ENCODE measurements around the gene WDR90.
A peak's percentile ranks its signal among the peaks of the same experiment; 100 is the strongest.

WDR90 gene

GRCh38 chr16:684961-685696, 36.0 kb downstream of the WDR90 start:
- H3K9me3 ChIP-seq (ENCODE audit: control insufficient read depth, low read length) = no peaks in the 10 kb centered on the region
- H3K4me3 ChIP-seq (ENCODE audit: low read depth, low read length) = no peak overlapping the region
- no peak overlapping the region for H2AFZ ChIP-seq
- peaks cover 18% of the 10 kb centered on the region for H3K4me1 ChIP-seq
- H3K79me2 ChIP-seq = peaks cover 11% of the 10 kb centered on the region
- no peak overlapping the region for H3K9ac ChIP-seq
- H3K36me3 ChIP-seq (ENCODE audit: control insufficient read depth, insufficient read depth, low read length) = no peaks in the 10 kb centered on the region
- TF ChIP-seq CTCF (IDR thresholded peaks at IDR 0.05) = no peak
- H3K27me3 ChIP-seq (ENCODE audit: control insufficient read depth, insufficient read depth, low read length) = no peaks in the 10 kb centered on the region
- no peak overlapping the region for H3K4me2 ChIP-seq (ENCODE audit: low read length)
- no peak overlapping the region for H3K27ac ChIP-seq

DNA sequence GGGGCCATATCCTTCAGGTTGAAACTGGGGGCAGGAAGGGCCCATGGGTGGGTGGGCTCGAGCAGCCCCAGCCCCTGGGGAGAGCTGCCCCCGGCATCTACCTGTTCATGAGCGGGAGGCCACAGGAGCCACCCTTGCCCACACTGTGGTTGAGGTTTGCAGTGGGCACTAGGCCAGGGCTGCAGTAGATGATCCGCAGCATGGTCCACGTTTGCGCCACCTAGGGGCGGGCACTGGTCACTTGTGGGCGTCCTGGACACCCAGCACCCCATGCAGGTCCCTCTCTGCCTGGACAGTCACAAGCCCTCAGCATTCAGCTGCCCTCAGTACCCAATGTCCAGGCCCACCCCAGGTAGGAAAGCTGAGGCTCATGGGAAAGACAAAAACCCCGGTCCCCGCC, 36.8 kb downstream of the WDR90 start:
- peaks cover 11% of the 10 kb centered on the region for H3K79me2 ChIP-seq
- no peak overlapping the region for H3K4me3 ChIP-seq (ENCODE audit: low read depth, low read length)
- peak; percentile 27 for TF ChIP-seq CTCF (IDR thresholded peaks at IDR 0.05)
- H3K27ac ChIP-seq = no peak overlapping the region
- H3K36me3 ChIP-seq (ENCODE audit: control insufficient read depth, insufficient read depth, low read length) = no peaks in the 10 kb centered on the region
- H2AFZ ChIP-seq = no peak overlapping the region
- H3K4me1 ChIP-seq = peaks cover 22% of the 10 kb centered on the region
- no peaks in the 10 kb centered on the region for H3K9me3 ChIP-seq (ENCODE audit: control insufficient read depth, low read length)
- no peak overlapping the region for H3K9ac ChIP-seq
- no peak overlapping the region for H3K4me2 ChIP-seq (ENCODE audit: low read length)
- no peaks in the 10 kb centered on the region for H3K27me3 ChIP-seq (ENCODE audit: control insufficient read depth, insufficient read depth, low read length)

- Histone ChIP-seq H3K79me2 (peaks cover 8% of the 10 kb centered on the region), H3K36me3 (ENCODE audit: control insufficient read depth, insufficient read depth, low read length) (no peaks in the 10 kb centered on the region), H3K9me3 (ENCODE audit: control insufficient read depth, low read length) (no peaks in the 10 kb centered on the region), H3K27me3 (ENCODE audit: control insufficient read depth, insufficient read depth, low read length) (no peaks in the 10 kb centered on the region), H3K4me1 (peaks cover 16% of the 10 kb centered on the region), H2AFZ (no peak overlapping the region), H3K4me2 (ENCODE audit: low read length) (no peak overlapping the region), H3K9ac (no peak overlapping the region), H3K4me3 (ENCODE audit: low read depth, low read length) (no peak overlapping the region), H3K27ac (no peak overlapping the region)
- no peak for TF ChIP-seq CTCF (IDR thresholded peaks at IDR 0.05)
These were observed 37.5 kb downstream of the WDR90 start for GRCh38 chr16:686459-687260.

- no peak overlapping the region for H2AFZ ChIP-seq
- H3K79me2 ChIP-seq = peaks cover 8% of the 10 kb centered on the region
- H3K4me1 ChIP-seq = peaks cover 20% of the 10 kb centered on the region
- H3K27ac ChIP-seq = no peak overlapping the region
- no peaks in the 10 kb centered on the region for H3K36me3 ChIP-seq (ENCODE audit: control insufficient read depth, insufficient read depth, low read length)
- no peak overlapping the region for H3K9ac ChIP-seq
- TF ChIP-seq CTCF (IDR thresholded peaks at IDR 0.05) = no peak
- H3K4me2 ChIP-seq (ENCODE audit: low read length) = no peak overlapping the region
- no peaks in the 10 kb centered on the region for H3K9me3 ChIP-seq (ENCODE audit: control insufficient read depth, low read length)
- no peak overlapping the region for H3K4me3 ChIP-seq (ENCODE audit: low read depth, low read length)
- H3K27me3 ChIP-seq (ENCODE audit: control insufficient read depth, insufficient read depth, low read length) = no peaks in the 10 kb centered on the region
These were observed 38.3 kb downstream of the WDR90 start for GRCh38 chr16:687499-687898.
